ENCODE results near the gene SSR1.

SSR1 gene

GRCh38 chr6:7258231-7258763, 54.7 kb downstream of the SSR1 start:
- TF ChIP-seq SIN3A (IDR thresholded peaks at IDR 0.05; ENCODE audit: borderline replicate concordance, insufficient read depth, low read length): no peak
- TF ChIP-seq TAF1 (IDR thresholded peaks at IDR 0.05; ENCODE audit: borderline replicate concordance, insufficient read depth, low read length): no peak
- TF ChIP-seq POLR2AphosphoS5 (IDR thresholded peaks at IDR 0.05; ENCODE audit: low read depth, low read length): no peak
- TF ChIP-seq, protein P1, sequence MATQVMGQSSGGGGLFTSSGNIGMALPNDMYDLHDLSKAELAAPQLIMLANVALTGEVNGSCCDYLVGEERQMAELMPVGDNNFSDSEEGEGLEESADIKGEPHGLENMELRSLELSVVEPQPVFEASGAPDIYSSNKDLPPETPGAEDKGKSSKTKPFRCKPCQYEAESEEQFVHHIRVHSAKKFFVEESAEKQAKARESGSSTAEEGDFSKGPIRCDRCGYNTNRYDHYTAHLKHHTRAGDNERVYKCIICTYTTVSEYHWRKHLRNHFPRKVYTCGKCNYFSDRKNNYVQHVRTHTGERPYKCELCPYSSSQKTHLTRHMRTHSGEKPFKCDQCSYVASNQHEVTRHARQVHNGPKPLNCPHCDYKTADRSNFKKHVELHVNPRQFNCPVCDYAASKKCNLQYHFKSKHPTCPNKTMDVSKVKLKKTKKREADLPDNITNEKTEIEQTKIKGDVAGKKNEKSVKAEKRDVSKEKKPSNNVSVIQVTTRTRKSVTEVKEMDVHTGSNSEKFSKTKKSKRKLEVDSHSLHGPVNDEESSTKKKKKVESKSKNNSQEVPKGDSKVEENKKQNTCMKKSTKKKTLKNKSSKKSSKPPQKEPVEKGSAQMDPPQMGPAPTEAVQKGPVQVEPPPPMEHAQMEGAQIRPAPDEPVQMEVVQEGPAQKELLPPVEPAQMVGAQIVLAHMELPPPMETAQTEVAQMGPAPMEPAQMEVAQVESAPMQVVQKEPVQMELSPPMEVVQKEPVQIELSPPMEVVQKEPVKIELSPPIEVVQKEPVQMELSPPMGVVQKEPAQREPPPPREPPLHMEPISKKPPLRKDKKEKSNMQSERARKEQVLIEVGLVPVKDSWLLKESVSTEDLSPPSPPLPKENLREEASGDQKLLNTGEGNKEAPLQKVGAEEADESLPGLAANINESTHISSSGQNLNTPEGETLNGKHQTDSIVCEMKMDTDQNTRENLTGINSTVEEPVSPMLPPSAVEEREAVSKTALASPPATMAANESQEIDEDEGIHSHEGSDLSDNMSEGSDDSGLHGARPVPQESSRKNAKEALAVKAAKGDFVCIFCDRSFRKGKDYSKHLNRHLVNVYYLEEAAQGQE (IDR thresholded peaks at IDR 0.05; ENCODE audit: insufficient read depth in 1 of 2, low read depth in 2 of 2, low read length in 2 of 2): no peak
- no peak for TF ChIP-seq FOXP2 (optimal IDR thresholded peaks at IDR 0.05; ENCODE audit: borderline replicate concordance, extremely low read depth, extremely low read length, insufficient read depth)

- no peak for TF ChIP-seq SIN3A (IDR thresholded peaks at IDR 0.05; ENCODE audit: borderline replicate concordance, insufficient read depth, low read length)
- no peak for TF ChIP-seq TAF1 (IDR thresholded peaks at IDR 0.05; ENCODE audit: borderline replicate concordance, insufficient read depth, low read length)
- TF ChIP-seq, protein P1 (IDR thresholded peaks at IDR 0.05; ENCODE audit: insufficient read depth in 1 of 2, low read depth in 2 of 2, low read length in 2 of 2): no peak
- no peak for TF ChIP-seq FOXP2 (optimal IDR thresholded peaks at IDR 0.05; ENCODE audit: borderline replicate concordance, extremely low read depth, extremely low read length, insufficient read depth)
- TF ChIP-seq POLR2AphosphoS5 (IDR thresholded peaks at IDR 0.05; ENCODE audit: low read depth, low read length): no peak
These were observed 55.3 kb downstream of the SSR1 start for GRCh38 chr6:7257521-7258230.

- no peak for TF ChIP-seq SIN3A (IDR thresholded peaks at IDR 0.05; ENCODE audit: borderline replicate concordance, insufficient read depth, low read length)
- TF ChIP-seq FOXP2 (optimal IDR thresholded peaks at IDR 0.05; ENCODE audit: borderline replicate concordance, extremely low read depth, extremely low read length, insufficient read depth): no peak
- TF ChIP-seq, protein P1 (IDR thresholded peaks at IDR 0.05; ENCODE audit: insufficient read depth in 1 of 2, low read depth in 2 of 2, low read length in 2 of 2): no peak
- no peak for TF ChIP-seq TAF1 (IDR thresholded peaks at IDR 0.05; ENCODE audit: borderline replicate concordance, insufficient read depth, low read length)
- no peak for TF ChIP-seq POLR2AphosphoS5 (IDR thresholded peaks at IDR 0.05; ENCODE audit: low read depth, low read length)
These were observed 56.2 kb downstream of the SSR1 start for GRCh38 chr6:7256785-7257184.

- TF ChIP-seq, protein P1 (IDR thresholded peaks at IDR 0.05; ENCODE audit: insufficient read depth in 1 of 2, low read depth in 2 of 2, low read length in 2 of 2): no peak
- TF ChIP-seq POLR2AphosphoS5 (IDR thresholded peaks at IDR 0.05; ENCODE audit: low read depth, low read length): no peak
- TF ChIP-seq TAF1 (IDR thresholded peaks at IDR 0.05; ENCODE audit: borderline replicate concordance, insufficient read depth, low read length): no peak
- TF ChIP-seq SIN3A (IDR thresholded peaks at IDR 0.05; ENCODE audit: borderline replicate concordance, insufficient read depth, low read length): no peak
- TF ChIP-seq FOXP2 (optimal IDR thresholded peaks at IDR 0.05; ENCODE audit: borderline replicate concordance, extremely low read depth, extremely low read length, insufficient read depth): no peak
These were observed 57.1 kb downstream of the SSR1 start for GRCh38 chr6:7255918-7256317.

All from PFSK-1 (cell line).